ENCODE measurements around the gene MLH3.

The MLH3 gene

GRCh38 chr14:74983343-74983742, 67.9 kb downstream of the MLH3 start:
- Histone ChIP-seq H3K4me2 (ENCODE audit: low read length) (no peak overlapping the region), H3K9me3 (replicated peaks; ENCODE audit: low read length) (no peaks in the 10 kb centered on the region), H3K4me1 (ENCODE audit: control insufficient read depth, insufficient read depth, low read length) (peaks cover 67% of the 10 kb centered on the region), H3K36me3 (ENCODE audit: insufficient read depth, low read length) (no peaks in the 10 kb centered on the region), H3K9ac (ENCODE audit: low read depth, low read length) (no peak overlapping the region), H3K27me3 (ENCODE audit: control insufficient read depth, insufficient read depth, low read length) (no peaks in the 10 kb centered on the region), H3K4me3 (ENCODE audit: low read length) (no peak overlapping the region)

DNA sequence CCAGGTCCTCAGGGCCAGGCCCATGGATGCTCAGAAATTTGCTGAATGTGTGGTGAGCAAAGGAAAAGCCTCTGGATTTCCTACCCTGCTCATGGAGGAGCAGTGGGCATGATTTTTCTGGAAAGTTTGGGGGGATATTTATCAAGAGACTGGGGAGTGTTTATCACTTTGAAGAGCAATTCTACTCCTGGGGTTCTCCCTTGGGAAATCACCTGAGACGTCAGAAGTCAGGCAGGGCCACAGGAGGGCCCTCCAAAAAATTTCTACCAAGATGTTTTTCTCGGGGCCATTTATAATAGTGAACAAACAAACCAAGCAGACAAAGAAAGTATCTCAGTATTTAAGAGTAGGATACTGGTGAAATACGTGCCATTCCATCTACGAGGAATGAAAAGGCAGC, 68.6 kb downstream of the MLH3 start:
- H3K4me2 ChIP-seq (ENCODE audit: low read length) = no peak overlapping the region
- no peaks in the 10 kb centered on the region for H3K27me3 ChIP-seq (ENCODE audit: control insufficient read depth, insufficient read depth, low read length)
- H3K36me3 ChIP-seq (ENCODE audit: insufficient read depth, low read length) = no peaks in the 10 kb centered on the region
- no peak overlapping the region for H3K4me3 ChIP-seq (ENCODE audit: low read length)
- no peaks in the 10 kb centered on the region for H3K9me3 ChIP-seq (replicated peaks; ENCODE audit: low read length)
- H3K9ac ChIP-seq (ENCODE audit: low read depth, low read length) = peak overlapping the region; percentile 70
- peaks cover 68% of the 10 kb centered on the region for H3K4me1 ChIP-seq (ENCODE audit: control insufficient read depth, insufficient read depth, low read length)

DNA sequence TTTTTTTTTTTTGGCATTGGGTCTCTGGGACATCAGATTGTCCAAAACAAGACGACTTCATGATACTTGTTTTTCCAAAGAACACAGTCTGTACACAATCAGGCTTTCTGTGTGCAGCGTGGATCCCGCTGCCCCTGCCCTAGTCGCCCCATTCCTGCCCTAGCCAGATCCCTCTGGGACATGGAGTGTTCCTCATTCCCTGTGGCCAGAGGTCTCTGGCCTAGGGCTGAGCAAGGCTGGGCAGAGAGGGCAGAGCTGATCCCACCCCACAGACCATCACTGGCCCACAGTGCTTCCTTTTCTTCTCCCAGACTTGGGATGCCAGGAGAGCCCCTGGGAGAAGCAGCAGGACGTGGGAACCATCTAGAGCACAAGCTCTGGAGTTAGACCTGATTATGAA, 69.4 kb downstream of the MLH3 start:
- Histone ChIP-seq H3K4me1 (ENCODE audit: control insufficient read depth, insufficient read depth, low read length) (peaks cover 66% of the 10 kb centered on the region), H3K9ac (ENCODE audit: low read depth, low read length) (peak overlapping the region; percentile 70), H3K27me3 (ENCODE audit: control insufficient read depth, insufficient read depth, low read length) (no peaks in the 10 kb centered on the region), H3K36me3 (ENCODE audit: insufficient read depth, low read length) (no peaks in the 10 kb centered on the region), H3K9me3 (replicated peaks; ENCODE audit: low read length) (no peaks in the 10 kb centered on the region), H3K4me2 (ENCODE audit: low read length) (peak overlapping the region; percentile 71), H3K4me3 (ENCODE audit: low read length) (no peak overlapping the region)

- Histone ChIP-seq H3K9me3 (replicated peaks; ENCODE audit: low read length) (no peaks in the 10 kb centered on the region), H3K4me1 (ENCODE audit: control insufficient read depth, insufficient read depth, low read length) (peaks cover 66% of the 10 kb centered on the region), H3K27me3 (ENCODE audit: control insufficient read depth, insufficient read depth, low read length) (no peaks in the 10 kb centered on the region), H3K36me3 (ENCODE audit: insufficient read depth, low read length) (no peaks in the 10 kb centered on the region), H3K4me3 (ENCODE audit: low read length) (peak overlapping the region; percentile 42), H3K4me2 (ENCODE audit: low read length) (peak overlapping the region; percentile 71), H3K9ac (ENCODE audit: low read depth, low read length) (peak overlapping the region; percentile 70)
Observed at GRCh38 chr14:74981462-74981782, 69.8 kb downstream of the MLH3 start.

DNA sequence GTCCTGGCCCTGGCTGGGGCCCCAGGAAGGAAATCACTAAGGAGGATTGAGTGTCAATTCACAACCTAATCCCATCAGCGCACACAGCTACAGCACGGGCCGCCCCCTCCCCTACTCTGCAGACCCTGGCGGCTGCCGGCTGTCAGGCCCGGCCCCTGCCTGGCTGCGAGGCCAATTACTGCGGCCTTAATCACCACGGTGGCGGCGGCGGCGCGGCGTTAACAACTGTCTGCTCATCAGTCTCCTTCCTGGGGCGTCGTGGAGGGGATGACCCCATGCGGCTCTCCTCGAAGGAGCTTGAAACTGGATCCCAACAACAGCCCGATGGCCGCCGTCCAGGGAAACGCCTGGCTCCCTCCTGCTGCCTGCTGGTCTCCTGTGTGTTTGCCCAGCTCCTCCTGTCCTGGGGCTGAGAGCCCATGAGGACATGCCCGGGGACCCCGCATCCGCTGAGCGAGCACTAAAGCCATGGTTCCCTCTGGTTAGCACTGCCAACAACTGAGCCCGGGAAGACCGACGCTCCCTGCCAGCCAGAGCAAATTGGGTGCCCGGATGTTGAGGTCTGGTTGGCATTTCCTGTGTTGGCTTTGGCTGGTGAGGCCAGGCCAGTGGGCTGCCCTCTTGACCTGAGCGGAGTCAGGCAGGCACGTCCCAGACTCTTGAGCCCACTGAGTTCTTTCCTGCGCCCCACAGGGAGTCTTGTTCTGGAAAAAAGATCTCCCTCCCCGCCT, 70.4 kb downstream of the MLH3 start:
- H3K4me1 ChIP-seq (ENCODE audit: control insufficient read depth, insufficient read depth, low read length) = peaks cover 66% of the 10 kb centered on the region
- H3K4me2 ChIP-seq (ENCODE audit: low read length) = peak overlapping the region; percentile 71
- H3K9me3 ChIP-seq (replicated peaks; ENCODE audit: low read length) = no peaks in the 10 kb centered on the region
- H3K4me3 ChIP-seq (ENCODE audit: low read length) = peak overlapping the region; percentile 42
- no peaks in the 10 kb centered on the region for H3K27me3 ChIP-seq (ENCODE audit: control insufficient read depth, insufficient read depth, low read length)
- H3K9ac ChIP-seq (ENCODE audit: low read depth, low read length) = peak overlapping the region; percentile 70
- no peaks in the 10 kb centered on the region for H3K36me3 ChIP-seq (ENCODE audit: insufficient read depth, low read length)

- Histone ChIP-seq H3K4me2 (ENCODE audit: low read length) (peak overlapping the region; percentile 71), H3K9ac (ENCODE audit: low read depth, low read length) (peak overlapping the region; percentile 70), H3K4me3 (ENCODE audit: low read length) (peak overlapping the region; percentile 42), H3K4me1 (ENCODE audit: control insufficient read depth, insufficient read depth, low read length) (peaks cover 70% of the 10 kb centered on the region), H3K36me3 (ENCODE audit: insufficient read depth, low read length) (no peaks in the 10 kb centered on the region), H3K27me3 (ENCODE audit: control insufficient read depth, insufficient read depth, low read length) (no peaks in the 10 kb centered on the region), H3K9me3 (replicated peaks; ENCODE audit: low read length) (no peaks in the 10 kb centered on the region)
Observed at GRCh38 chr14:74980398-74980730, 70.9 kb downstream of the MLH3 start.

DNA sequence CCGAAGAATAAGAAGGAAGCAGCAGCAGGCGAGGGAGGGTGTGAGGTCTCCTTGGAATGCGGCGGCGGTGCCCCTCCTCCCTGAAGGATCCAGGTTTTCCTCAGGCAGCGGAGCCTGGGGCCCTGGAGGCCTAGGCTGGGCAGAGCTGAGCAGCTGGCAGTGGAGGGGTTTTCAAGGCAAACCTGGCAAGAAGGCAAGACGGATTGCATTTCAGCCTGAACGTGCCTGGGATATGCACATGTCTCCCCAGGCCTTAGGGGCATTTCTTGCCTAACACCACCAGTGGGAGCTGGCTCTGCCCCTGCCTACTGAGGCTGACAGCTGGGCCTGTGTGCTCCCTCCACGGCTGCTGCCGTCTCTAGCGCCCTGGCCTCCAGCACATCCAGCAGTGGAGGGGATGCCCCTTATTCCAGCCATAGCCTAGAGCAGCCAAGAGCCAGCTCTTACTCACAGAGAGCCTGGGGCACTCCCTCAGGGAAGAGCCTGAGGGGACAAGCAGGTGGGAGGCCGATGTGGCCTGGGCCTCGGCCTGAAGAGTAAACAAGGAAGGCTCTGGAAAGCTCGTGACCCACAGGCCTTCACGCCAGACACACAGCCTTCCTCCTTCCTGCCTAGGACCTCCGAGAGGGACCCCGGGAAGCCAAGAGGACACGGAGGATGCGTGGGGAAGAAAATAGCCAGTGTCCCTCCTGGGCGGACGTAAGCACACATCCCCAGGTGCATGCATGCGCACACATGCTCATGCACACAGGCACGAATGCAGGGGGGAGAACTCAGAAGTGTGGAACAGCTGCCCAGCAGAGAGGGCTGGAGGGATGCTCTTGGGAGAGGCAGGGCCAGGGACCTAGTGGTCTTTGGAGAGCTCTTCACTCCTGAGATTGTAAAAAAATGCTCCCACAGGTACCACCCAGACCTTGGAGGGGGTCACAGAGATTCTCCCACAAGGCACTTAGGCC, 71.5 kb downstream of the MLH3 start:
- Histone ChIP-seq H3K27me3 (ENCODE audit: control insufficient read depth, insufficient read depth, low read length) (no peaks in the 10 kb centered on the region), H3K9ac (ENCODE audit: low read depth, low read length) (peak overlapping the region; percentile 70)

DNA sequence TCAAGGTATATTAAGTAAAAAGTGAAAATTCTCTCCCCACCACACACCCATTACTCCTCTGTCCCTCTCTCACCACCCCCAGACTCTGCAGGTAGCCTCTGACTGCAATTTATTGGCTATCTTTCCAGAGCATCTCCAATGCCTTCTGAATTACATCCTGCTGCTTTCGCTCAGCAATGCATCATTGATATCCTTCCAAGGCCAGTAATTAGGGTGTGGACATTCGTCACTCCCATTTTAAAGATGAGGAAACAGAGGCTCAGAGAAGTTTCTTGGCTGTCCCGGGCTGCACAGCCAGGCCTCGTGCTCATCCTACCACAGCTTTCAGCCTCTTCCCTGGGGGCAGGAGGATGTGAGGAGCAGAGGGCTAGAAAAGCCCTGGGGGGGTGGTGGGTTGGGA, 72.2 kb downstream of the MLH3 start:
- Histone ChIP-seq H3K9me3 (replicated peaks; ENCODE audit: low read length) (no peaks in the 10 kb centered on the region), H3K4me2 (ENCODE audit: low read length) (peak overlapping the region; percentile 71), H3K4me1 (ENCODE audit: control insufficient read depth, insufficient read depth, low read length) (peaks cover 76% of the 10 kb centered on the region), H3K4me3 (ENCODE audit: low read length) (no peak overlapping the region), H3K9ac (ENCODE audit: low read depth, low read length) (peak overlapping the region; percentile 70), H3K36me3 (ENCODE audit: insufficient read depth, low read length) (no peaks in the 10 kb centered on the region), H3K27me3 (ENCODE audit: control insufficient read depth, insufficient read depth, low read length) (no peaks in the 10 kb centered on the region)

More for the DNA sequence above, 71.5 kb downstream of the MLH3 start:
- peaks cover 73% of the 10 kb centered on the region for H3K4me1 ChIP-seq (ENCODE audit: control insufficient read depth, insufficient read depth, low read length)
- peak overlapping the region; percentile 71 for H3K4me2 ChIP-seq (ENCODE audit: low read length)
- no peaks in the 10 kb centered on the region for H3K9me3 ChIP-seq (replicated peaks; ENCODE audit: low read length)
- peak overlapping the region; percentile 42 for H3K4me3 ChIP-seq (ENCODE audit: low read length)
- H3K36me3 ChIP-seq (ENCODE audit: insufficient read depth, low read length) = no peaks in the 10 kb centered on the region

DNA sequence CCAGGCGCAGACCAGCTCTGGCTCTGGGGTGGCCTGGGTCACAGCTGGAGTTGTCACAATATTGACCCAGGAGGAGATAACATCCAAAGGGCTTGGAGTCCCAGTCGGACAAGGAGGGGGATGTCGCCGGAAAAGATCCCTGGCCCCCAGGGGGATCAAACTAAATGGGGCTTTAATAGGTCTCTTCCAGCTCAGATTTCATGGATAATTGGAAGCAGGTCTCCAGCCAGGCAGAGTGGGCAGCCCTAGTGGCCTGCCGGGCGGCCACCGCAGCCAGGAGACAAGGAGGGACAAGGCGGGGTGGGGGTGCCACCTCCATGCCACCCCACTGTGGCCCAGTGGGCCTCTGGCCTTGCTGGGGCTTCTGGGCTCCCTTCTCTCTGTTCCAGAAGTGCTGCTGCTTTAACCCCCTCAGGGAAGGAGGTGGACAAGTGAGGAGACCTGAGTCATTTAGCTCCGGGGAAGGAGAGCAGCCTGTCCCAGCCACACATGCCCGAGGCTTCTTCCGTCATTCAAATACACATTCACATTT, 72.8 kb downstream of the MLH3 start:
- H3K27me3 ChIP-seq (ENCODE audit: control insufficient read depth, insufficient read depth, low read length) = no peaks in the 10 kb centered on the region
- H3K36me3 ChIP-seq (ENCODE audit: insufficient read depth, low read length) = no peaks in the 10 kb centered on the region
- no peak overlapping the region for H3K4me3 ChIP-seq (ENCODE audit: low read length)
- peak overlapping the region; percentile 31 for H3K9ac ChIP-seq (ENCODE audit: low read depth, low read length)
- H3K4me1 ChIP-seq (ENCODE audit: control insufficient read depth, insufficient read depth, low read length) = peaks cover 79% of the 10 kb centered on the region
- peak overlapping the region; percentile 71 for H3K4me2 ChIP-seq (ENCODE audit: low read length)
- no peaks in the 10 kb centered on the region for H3K9me3 ChIP-seq (replicated peaks; ENCODE audit: low read length)

DNA sequence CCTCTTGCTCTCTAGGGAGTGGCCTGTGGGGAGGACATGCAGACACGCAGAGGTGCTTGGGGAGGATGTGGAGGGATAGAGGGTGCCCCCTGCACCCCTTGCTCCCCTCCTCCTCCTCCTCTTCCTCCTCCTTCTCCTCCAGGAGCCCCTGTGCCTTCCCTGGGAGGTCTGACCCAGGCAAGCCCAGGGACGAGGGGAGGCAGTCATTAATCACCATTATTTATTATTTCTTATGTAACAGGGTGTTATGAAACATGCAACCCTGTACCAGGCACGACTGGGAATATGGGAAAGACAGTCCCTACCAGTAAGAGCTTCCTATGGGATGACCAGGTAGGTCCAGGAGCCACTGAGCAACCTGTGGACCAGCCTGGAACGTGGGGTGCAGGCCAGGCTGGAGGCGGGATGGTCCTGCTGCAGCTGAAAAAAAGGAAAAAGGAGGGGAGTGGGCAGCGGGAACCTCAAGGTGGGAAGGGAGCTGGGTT, 73.3 kb downstream of the MLH3 start:
- no peaks in the 10 kb centered on the region for H3K36me3 ChIP-seq (ENCODE audit: insufficient read depth, low read length)
- no peak overlapping the region for H3K9ac ChIP-seq (ENCODE audit: low read depth, low read length)
- H3K4me3 ChIP-seq (ENCODE audit: low read length) = no peak overlapping the region
- peaks cover 79% of the 10 kb centered on the region for H3K4me1 ChIP-seq (ENCODE audit: control insufficient read depth, insufficient read depth, low read length)
- H3K27me3 ChIP-seq (ENCODE audit: control insufficient read depth, insufficient read depth, low read length) = no peaks in the 10 kb centered on the region
- H3K4me2 ChIP-seq (ENCODE audit: low read length) = no peak overlapping the region
- no peaks in the 10 kb centered on the region for H3K9me3 ChIP-seq (replicated peaks; ENCODE audit: low read length)

- Histone ChIP-seq H3K9ac (ENCODE audit: low read depth, low read length) (no peak overlapping the region), H3K4me3 (ENCODE audit: low read length) (no peak overlapping the region), H3K9me3 (replicated peaks; ENCODE audit: low read length) (no peaks in the 10 kb centered on the region), H3K27me3 (ENCODE audit: control insufficient read depth, insufficient read depth, low read length) (no peaks in the 10 kb centered on the region), H3K4me2 (ENCODE audit: low read length) (no peak overlapping the region), H3K4me1 (ENCODE audit: control insufficient read depth, insufficient read depth, low read length) (peaks cover 76% of the 10 kb centered on the region), H3K36me3 (ENCODE audit: insufficient read depth, low read length) (no peaks in the 10 kb centered on the region)
Observed at GRCh38 chr14:74977164-74977900, 73.9 kb downstream of the MLH3 start.
